Breast epithelium (tissue), 3 donors: ENCODE results near the gene KIFAP3.

ENCODE experiments used
- CTCF ChIP-seq, 3 donors: fragments of 450-650 bp; IDR thresholded peaks; one replicate each; pipeline ENCODE4 v1.5.1; 2016 to 2017; ENCODE audit warnings: antibody characterized with exemption in 3 of 3, mild to moderate bottlenecking in 3 of 3, moderate library complexity in 3 of 3
- POLR2A ChIP-seq: fragments of 450-650 bp; IDR thresholded peaks from one replicate; pipeline ENCODE4 v1.6.1; 2016; ENCODE audit warnings: antibody characterized with exemption, mild to moderate bottlenecking, moderate library complexity
- POLR2AphosphoS5 ChIP-seq, 3 donors: sonication (generic); formaldehyde crosslinking; IDR thresholded peaks; one replicate each; pipeline ENCODE4 v1.6.1; 2017; ENCODE audit warnings: antibody characterized with exemption in 3 of 3

- TF ChIP-seq CTCF (IDR thresholded peaks at IDR 0.05), result no peak
- TF ChIP-seq POLR2AphosphoS5 (IDR thresholded peaks at IDR 0.05), result no peak
- TF ChIP-seq POLR2A, result no peak
These were observed 44.3 kb downstream of the KIFAP3 start for GRCh38 chr1:170030212-170030611.
